PC-3 (cell line): Measurements from ENCODE around the gene DUOX1. TPM values are rescaled to one million over a fixed set of nuclear protein-coding genes. Genes with fewer than 3 reads are reported as not detected.
A peak's percentile ranks its signal among the peaks of the same experiment; 100 is the strongest.

ENCODE experiments used
- ATAC-seq: fragments of 200-7000 bp; cut with Tn5 transposase; 2 replicates; pipeline ENCODE4 v1.9.1; 2020; ENCODE audit warnings: mild to moderate bottlenecking, moderate library complexity
- BruUV-seq: library from RNA; stranded (reverse); fragments of 400-500 nt; replicated peaks from 2 replicates; lab custom pipeline; 2021; lab: Mats Ljungman, UMichigan
- CTCF ChIA-PET: fragments of 300-600 bp; sonication (Branson Sonifier 250); formaldehyde crosslinking; loops from one replicate; lab custom pipeline; 2022; ENCODE audit warnings: antibody characterized with exemption; lab: Charles Lee
- POLR2A ChIA-PET: fragments of 300-600 bp; sonication (Branson Sonifier 250); formaldehyde crosslinking; loops from one replicate; lab custom pipeline; 2022; ENCODE audit warnings: antibody characterized with exemption; ENCODE audit not compliant: unreplicated experiment; lab: Charles Lee
- DNase-seq: peaks from one replicate; pipeline ENCODE4 v3.0.0-alpha.2; 2015
- H2AFZ ChIP-seq: fragments of 300-600 bp; sonication (generic); 2 replicates; pipeline ENCODE4 v1.6.0; 2016; ENCODE audit warnings: antibody characterized with exemption, low read length
- H3F3A ChIP-seq: fragments of 300-600 bp; sonication (generic); one replicate; pipeline ENCODE4 v1.6.0; 2017; ENCODE audit warnings: antibody characterized with exemption, low read length, control low read depth, mild to moderate bottlenecking; ENCODE audit not compliant: unreplicated experiment
- H3K27ac ChIP-seq: fragments of 300-600 bp; sonication (generic); 2 replicates; pipeline ENCODE4 v1.5.1; 2016; ENCODE audit warnings: mild to moderate bottlenecking, low read length
- H3K27me3 ChIP-seq: fragments of 300-600 bp; sonication (generic); 2 replicates; pipeline ENCODE4 v1.6.1; 2016; ENCODE audit warnings: low read length, mixed read lengths
- H3K36me3 ChIP-seq: fragments of 300-600 bp; sonication (generic); 2 replicates; pipeline ENCODE4 v1.6.1; 2016; ENCODE audit warnings: low read depth, mixed run types, low read length, mixed read lengths
- H3K4me1 ChIP-seq: fragments of 300-600 bp; sonication (generic); 2 replicates; pipeline ENCODE4 v1.5.1; 2016; ENCODE audit warnings: low read length; ENCODE audit not compliant: insufficient read depth
- H3K4me2 ChIP-seq: fragments of 300-600 bp; sonication (generic); 2 replicates; pipeline ENCODE4 v1.6.0; 2016; ENCODE audit warnings: low read length
- H3K4me3 ChIP-seq: fragments of 300-600 bp; sonication (generic); 2 replicates; pipeline ENCODE4 v1.5.1; 2016; ENCODE audit warnings: mild to moderate bottlenecking, low read length, mixed read lengths
- H3K79me2 ChIP-seq: fragments of 300-600 bp; sonication (generic); 2 replicates; pipeline ENCODE4 v1.6.1; 2017; ENCODE audit warnings: low read length, mixed read lengths
- H3K9ac ChIP-seq: fragments of 300-600 bp; sonication (generic); 2 replicates; pipeline ENCODE4 v1.6.0; 2016; ENCODE audit warnings: mild to moderate bottlenecking, low read length
- H3K9me2 ChIP-seq: fragments of 300-600 bp; sonication (generic); replicated peaks from 2 replicates; pipeline ENCODE4 v1.6.1; 2016; ENCODE audit warnings: mixed run types, low read length, mixed read lengths
- H3K9me3 ChIP-seq: fragments of 300-600 bp; sonication (generic); 2 replicates; pipeline ENCODE4 v1.6.1; 2016; ENCODE audit warnings: low read length, mixed read lengths
- H4K20me1 ChIP-seq: fragments of 300-600 bp; sonication (generic); 2 replicates; pipeline ENCODE4 v1.6.1; 2016; ENCODE audit warnings: low read length, mixed read lengths
- CTCF ChIP-seq: fragments of 300-600 bp; sonication (generic); conservative IDR thresholded peaks from 2 replicates; pipeline ENCODE4 v1.5.1; 2017; ENCODE audit warnings: antibody characterized with exemption, low read depth, mild to moderate bottlenecking, low read length
- EZH2 ChIP-seq: fragments of 300-600 bp; sonication (generic); IDR thresholded peaks from one replicate; pipeline ENCODE4 v1.6.1; 2017; ENCODE audit warnings: antibody characterized with exemption, mild to moderate bottlenecking, low read length; ENCODE audit not compliant: unreplicated experiment
- EZH2phosphoT487 ChIP-seq: fragments of 300-600 bp; sonication (generic); IDR thresholded peaks from 2 replicates; pipeline ENCODE4 v1.6.1; 2018; ENCODE audit warnings: mild to moderate bottlenecking, antibody characterized with exemption, low read length, borderline replicate concordance
- intact Hi-C: fragments of 100-400 bp; cut with micrococcal nuclease; formaldehyde crosslinking; loops from 2 replicates; pipeline ENCODE4 v1.9.0; 2023
- total RNA-seq: library from RNA; depleted of rRNA; stranded (reverse); fragments of >200 nt; gene quantifications from 2 replicates; pipeline ENCODE4 v1.2.3, GENCODE V29; 2014

Gene DUOX1
- total RNA-seq, 1 experiment from 2014 or later, result not detected

GRCh38 chr15:45130291-45131000 lies 652 bp downstream of the DUOX1 start:
- Histone ChIP-seq H3K36me3 (no peaks in the 10 kb centered on the region), H3K27me3 (no peaks in the 10 kb centered on the region), H3F3A (no peaks in the 10 kb centered on the region), H3K9ac (no peak overlapping the region), H3K9me2 (no peaks in the 10 kb centered on the region), H3K4me2 (no peak overlapping the region), H3K79me2 (no peaks in the 10 kb centered on the region), H4K20me1 (no peaks in the 10 kb centered on the region), H2AFZ (no peak overlapping the region), H3K4me3 (no peak overlapping the region), H3K9me3 (no peaks in the 10 kb centered on the region), H3K27ac (no peak overlapping the region), H3K4me1 (no peaks in the 10 kb centered on the region; the same call in 1 of the 2 replicates)
- TF ChIP-seq CTCF, result no peak
- no peak for TF ChIP-seq EZH2phosphoT487
- no peak for TF ChIP-seq EZH2
- no TSS peak for BruUV-seq
- no peak for ATAC-seq
- no peak for DNase-seq
- ChIA-PET POLR2A (no interaction called here), CTCF (no interaction called here)
- intact Hi-C loops, result no loop called here

- no peak overlapping the region for H2AFZ ChIP-seq
- ChIA-PET CTCF (no interaction called here), POLR2A (no interaction called here)
- no peaks in the 10 kb centered on the region for H3K9me2 ChIP-seq
- H3K9me3 ChIP-seq, result no peaks in the 10 kb centered on the region
- no peaks in the 10 kb centered on the region; the same call in 1 of the 2 replicates for H3K4me1 ChIP-seq
- H4K20me1 ChIP-seq, result no peaks in the 10 kb centered on the region
- no peaks in the 10 kb centered on the region for H3K36me3 ChIP-seq
- no peaks in the 10 kb centered on the region for H3F3A ChIP-seq
- no peak overlapping the region for H3K9ac ChIP-seq
- intact Hi-C loops, result no loop called here
- TF ChIP-seq EZH2, result no peak
- TF ChIP-seq CTCF, result no peak
- TF ChIP-seq EZH2phosphoT487, result no peak
- DNase-seq (no peak), ATAC-seq (no peak)
- H3K4me2 ChIP-seq, result no peak overlapping the region
- no peaks in the 10 kb centered on the region for H3K79me2 ChIP-seq
- H3K4me3 ChIP-seq, result no peak overlapping the region
- no TSS peak for BruUV-seq
- H3K27me3 ChIP-seq, result no peaks in the 10 kb centered on the region
- no peak overlapping the region for H3K27ac ChIP-seq
These were observed 1.7 kb downstream of the DUOX1 start for GRCh38 chr15:45131510-45131909.

GRCh38 chr15:45132844-45133560 lies 3.2 kb downstream of the DUOX1 start:
- TF ChIP-seq EZH2, result no peak
- no peak for TF ChIP-seq CTCF
- CTCF ChIA-PET, result no interaction called here
- no peak overlapping the region for H3K9ac ChIP-seq
- no peak overlapping the region for H3K27ac ChIP-seq
- H3K4me2 ChIP-seq, result no peak overlapping the region
- no peak overlapping the region for H2AFZ ChIP-seq
- no peaks in the 10 kb centered on the region for H3F3A ChIP-seq
- ATAC-seq (peak; percentile 35), DNase-seq (peak; percentile 19)
- H3K79me2 ChIP-seq, result no peaks in the 10 kb centered on the region
- no peaks in the 10 kb centered on the region; the same call in 1 of the 2 replicates for H3K4me1 ChIP-seq
- intact Hi-C loops, result no loop called here
- H3K27me3 ChIP-seq, result no peaks in the 10 kb centered on the region
- H3K4me3 ChIP-seq, result no peak overlapping the region
- BruUV-seq, result no TSS peak
- POLR2A ChIA-PET, result no interaction called here
- no peaks in the 10 kb centered on the region for H4K20me1 ChIP-seq
- no peaks in the 10 kb centered on the region for H3K9me3 ChIP-seq
- H3K9me2 ChIP-seq, result no peaks in the 10 kb centered on the region
- H3K36me3 ChIP-seq, result no peaks in the 10 kb centered on the region
